Effector memory CD8-positive, alpha-beta T cell (primary cell): ENCODE measurements around the gene SPDYE6.
A peak's percentile ranks its signal among the peaks of the same experiment; 100 is the strongest.
"Not testable (repeated sequence)": the region's sequence is repeated elsewhere in the genome, so short reads cannot be mapped to it uniquely, and the experiment has no call there.

Experiments used
- ATAC-seq: fragments of 150-1000 bp; cut with Tn5 transposase; replicated peaks from 2 replicates; pipeline ENCODE4 v1.10.0; 2021; ENCODE audit warnings: mild to moderate bottlenecking, moderate library complexity
- DNase-seq, 3 experiments: peaks; one replicate each; pipeline ENCODE4 v3.0.0; 2021
- H3K27ac Mint-ChIP-seq, 2 donors: one replicate each; pipeline ENCODE4 v1.8.0; 2022; ENCODE audit warnings: mild to moderate bottlenecking in 2 of 2, mixed read lengths in 2 of 2, moderate library complexity in 2 of 2
- H3K27me3 Mint-ChIP-seq, 2 donors: one replicate each; pipeline ENCODE4 v1.8.0; 2022; ENCODE audit warnings: mixed read lengths in 2 of 2
- H3K36me3 Mint-ChIP-seq: one replicate; pipeline ENCODE4 v1.8.0; 2022; ENCODE audit warnings: mild to moderate bottlenecking, moderate library complexity, mixed read lengths; ENCODE audit not compliant: insufficient read depth
- H3K4me1 Mint-ChIP-seq, 2 donors: one replicate each; pipeline ENCODE4 v1.8.0; 2022; ENCODE audit warnings: low read depth in 2 of 2, mixed read lengths in 2 of 2
- H3K4me3 Mint-ChIP-seq, 2 donors: one replicate each; pipeline ENCODE4 v1.8.0; 2022; ENCODE audit warnings: mild to moderate bottlenecking in 2 of 2, mixed read lengths in 2 of 2, moderate library complexity in 2 of 2
- H3K9me3 Mint-ChIP-seq, 2 donors: one replicate each; pipeline ENCODE4 v1.8.0; 2022; ENCODE audit warnings: mixed read lengths in 2 of 2

SPDYE6 gene

DNA sequence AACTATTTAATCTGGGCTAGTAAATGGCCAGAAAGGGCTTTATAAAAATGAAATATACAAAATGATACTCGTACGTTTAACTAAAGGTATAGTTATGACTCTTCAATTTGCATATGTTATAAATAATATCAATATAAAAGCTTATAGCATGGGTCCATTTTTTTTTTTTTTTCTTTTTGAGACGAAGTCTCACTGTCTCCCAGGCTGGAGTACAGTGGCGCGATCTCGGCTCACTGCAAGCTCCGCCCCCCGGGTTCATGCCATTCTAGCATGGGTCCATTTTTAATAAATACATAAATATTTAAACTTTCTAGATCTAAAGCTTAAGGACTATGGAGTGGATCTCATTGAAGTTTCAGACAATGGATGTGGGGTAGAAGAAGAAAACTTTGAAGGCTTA is 19.2 kb downstream of the SPDYE6 start:
- H3K27ac Mint-ChIP-seq, ATAC-seq: not testable (repeated sequence)

DNA sequence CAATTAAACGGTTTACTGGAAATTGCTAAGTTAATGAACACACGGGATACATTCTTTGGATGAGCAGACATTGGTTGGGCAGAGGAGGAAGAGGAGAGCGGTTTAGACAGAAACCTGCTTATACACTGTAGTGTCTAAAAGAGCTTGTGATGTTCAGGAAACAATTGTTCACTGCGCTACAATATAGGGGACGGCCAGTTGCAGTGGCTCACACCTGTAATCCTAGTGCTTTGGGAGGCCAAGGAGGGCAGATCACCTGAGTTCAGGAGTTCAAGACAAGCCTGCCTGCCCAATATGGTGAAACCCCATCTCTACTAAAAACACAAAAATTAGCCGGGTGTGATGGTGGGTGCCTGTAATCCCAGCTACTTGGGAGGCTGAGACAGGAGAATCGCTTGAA is 20.7 kb downstream of the SPDYE6 start:
- H3K4me1 Mint-ChIP-seq, H3K9me3 Mint-ChIP-seq, ATAC-seq, DNase-seq, H3K36me3 Mint-ChIP-seq, H3K27ac Mint-ChIP-seq, H3K4me3 Mint-ChIP-seq: not testable (repeated sequence)
- peaks cover 6 to 19% of the 10 kb centered on the region in 2 donors for H3K27me3 Mint-ChIP-seq

More for the DNA sequence above, 19.2 kb downstream of the SPDYE6 start:
- H3K27me3 Mint-ChIP-seq = peaks cover 6 to 12% of the 10 kb centered on the region in 2 donors
- not testable (repeated sequence) for H3K4me1 Mint-ChIP-seq, H3K36me3 Mint-ChIP-seq, H3K4me3 Mint-ChIP-seq, DNase-seq, H3K9me3 Mint-ChIP-seq

DNA sequence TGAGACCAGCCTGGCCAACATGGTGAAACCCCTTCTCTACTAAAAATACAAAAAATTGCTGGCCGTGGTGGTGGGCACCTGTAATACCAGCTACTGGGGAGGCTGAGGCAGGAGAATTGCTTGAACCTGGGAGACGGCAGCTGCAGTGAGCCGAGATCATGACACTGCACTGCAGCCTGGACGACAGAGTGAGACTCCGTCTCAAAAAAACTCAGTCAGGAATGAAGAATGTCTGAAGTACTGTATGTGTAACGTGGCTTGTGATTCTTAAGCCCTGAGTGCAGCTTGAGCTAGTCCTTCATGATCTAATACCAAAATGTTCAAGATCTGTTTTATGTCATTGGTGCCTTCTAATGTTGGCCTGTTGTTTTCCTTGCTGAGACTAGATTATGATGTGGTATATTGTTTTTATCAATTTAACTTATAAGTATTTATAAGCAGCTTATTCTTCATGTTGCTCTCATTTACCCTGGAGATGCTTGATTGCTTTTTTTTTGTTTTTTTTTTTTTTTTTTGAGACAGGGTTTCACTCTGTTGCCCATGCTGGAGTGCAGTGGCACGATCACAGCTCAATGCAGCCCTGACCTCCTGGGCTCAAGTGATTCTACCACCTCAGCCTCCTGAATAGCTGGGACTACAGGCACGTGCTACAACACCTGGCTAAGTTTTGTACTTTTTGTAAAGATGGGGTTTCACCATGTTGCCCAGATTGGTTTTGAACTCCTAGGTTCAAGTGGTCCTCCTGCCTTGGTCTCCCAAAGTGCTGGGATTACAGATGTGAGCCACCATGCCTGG is 25.4 kb downstream of the SPDYE6 start:
- H3K27ac Mint-ChIP-seq, H3K4me1 Mint-ChIP-seq: not testable (repeated sequence)

DNA sequence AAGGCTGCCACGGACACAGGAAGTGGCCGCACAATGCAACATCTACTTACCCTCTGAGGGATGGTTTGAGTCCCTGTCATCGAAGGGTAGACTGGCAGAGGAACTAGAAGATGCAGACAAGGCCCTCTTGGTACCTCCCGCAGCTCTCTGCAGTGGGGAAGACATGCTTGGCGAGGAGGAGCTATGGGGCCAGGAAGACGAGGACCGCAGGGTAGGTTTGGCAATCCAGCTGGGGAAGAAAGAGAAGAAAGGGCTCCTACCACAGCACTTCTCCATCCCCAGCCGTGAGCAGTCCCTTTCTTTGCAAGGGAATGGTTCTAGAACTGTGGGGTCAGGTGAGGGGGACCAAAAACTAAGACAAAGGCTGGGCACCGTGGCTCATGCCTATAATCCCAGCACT is 26.9 kb downstream of the SPDYE6 start:
- H3K9me3 Mint-ChIP-seq, ATAC-seq, H3K4me1 Mint-ChIP-seq, DNase-seq, H3K36me3 Mint-ChIP-seq: not testable (repeated sequence)
- peaks cover 12 to 47% of the 10 kb centered on the region in 2 donors for H3K27me3 Mint-ChIP-seq
- H3K27ac Mint-ChIP-seq = peak overlapping the region; percentile 77 to 96
- H3K4me3 Mint-ChIP-seq = peak overlapping the region in 1 of 2 donors; percentile 65

More for the DNA sequence above, 25.4 kb downstream of the SPDYE6 start:
- peaks cover 12 to 44% of the 10 kb centered on the region in 2 donors for H3K27me3 Mint-ChIP-seq
- H3K9me3 Mint-ChIP-seq, H3K4me3 Mint-ChIP-seq, DNase-seq, ATAC-seq, H3K36me3 Mint-ChIP-seq: not testable (repeated sequence)

DNA sequence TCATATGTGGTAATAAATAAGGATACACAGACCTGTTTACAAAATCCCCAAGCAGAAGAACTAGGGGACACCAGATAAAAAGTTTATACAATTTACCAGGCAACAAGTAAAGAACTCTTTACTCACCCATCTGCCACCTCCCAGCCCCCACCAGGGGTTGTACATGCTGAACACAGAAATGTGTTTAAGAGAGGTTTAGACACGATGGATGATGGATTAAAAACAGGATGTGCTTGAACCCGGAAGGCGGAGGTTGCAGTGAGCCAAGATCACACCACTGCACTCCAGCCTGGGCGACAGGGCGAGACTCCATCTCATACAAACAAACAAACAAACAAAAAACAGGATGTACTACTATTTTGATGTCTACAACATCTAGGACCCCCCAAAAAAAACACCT is 27.4 kb downstream of the SPDYE6 start:
- ATAC-seq = peak; percentile 42
- peak overlapping the region; percentile 77 to 96 for H3K27ac Mint-ChIP-seq
- H3K4me3 Mint-ChIP-seq = peak overlapping the region in 1 of 2 donors; percentile 65

DNA sequence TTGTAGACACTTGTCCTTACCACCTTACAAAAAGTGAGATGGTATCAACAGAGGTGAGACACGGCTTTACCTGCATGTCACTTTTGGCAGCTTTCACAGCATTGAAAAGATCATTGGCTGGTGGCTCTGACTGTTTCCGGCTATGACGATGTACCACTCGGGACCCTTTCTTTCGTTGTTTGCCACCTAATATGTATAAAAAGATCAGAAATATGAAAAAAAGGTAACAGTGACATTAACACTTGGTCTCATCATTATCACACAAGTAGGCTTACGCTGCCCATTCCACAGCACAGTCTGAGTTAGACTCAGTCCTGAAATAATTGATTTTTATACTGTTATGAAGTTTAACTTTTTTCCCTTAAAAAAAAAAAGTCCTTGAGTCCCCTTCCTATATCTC is 29.1 kb downstream of the SPDYE6 start:
- H3K4me1 Mint-ChIP-seq, DNase-seq, ATAC-seq, H3K27ac Mint-ChIP-seq, H3K9me3 Mint-ChIP-seq, H3K36me3 Mint-ChIP-seq: not testable (repeated sequence)
- H3K27me3 Mint-ChIP-seq = peaks cover 13 to 55% of the 10 kb centered on the region in 2 donors
- H3K4me3 Mint-ChIP-seq = peak overlapping the region in 1 of 2 donors; percentile 66

More for the DNA sequence above, 27.4 kb downstream of the SPDYE6 start:
- DNase-seq, H3K36me3 Mint-ChIP-seq, H3K4me1 Mint-ChIP-seq, H3K9me3 Mint-ChIP-seq: not testable (repeated sequence)
- H3K27me3 Mint-ChIP-seq = peaks cover 12 to 52% of the 10 kb centered on the region in 2 donors

DNA sequence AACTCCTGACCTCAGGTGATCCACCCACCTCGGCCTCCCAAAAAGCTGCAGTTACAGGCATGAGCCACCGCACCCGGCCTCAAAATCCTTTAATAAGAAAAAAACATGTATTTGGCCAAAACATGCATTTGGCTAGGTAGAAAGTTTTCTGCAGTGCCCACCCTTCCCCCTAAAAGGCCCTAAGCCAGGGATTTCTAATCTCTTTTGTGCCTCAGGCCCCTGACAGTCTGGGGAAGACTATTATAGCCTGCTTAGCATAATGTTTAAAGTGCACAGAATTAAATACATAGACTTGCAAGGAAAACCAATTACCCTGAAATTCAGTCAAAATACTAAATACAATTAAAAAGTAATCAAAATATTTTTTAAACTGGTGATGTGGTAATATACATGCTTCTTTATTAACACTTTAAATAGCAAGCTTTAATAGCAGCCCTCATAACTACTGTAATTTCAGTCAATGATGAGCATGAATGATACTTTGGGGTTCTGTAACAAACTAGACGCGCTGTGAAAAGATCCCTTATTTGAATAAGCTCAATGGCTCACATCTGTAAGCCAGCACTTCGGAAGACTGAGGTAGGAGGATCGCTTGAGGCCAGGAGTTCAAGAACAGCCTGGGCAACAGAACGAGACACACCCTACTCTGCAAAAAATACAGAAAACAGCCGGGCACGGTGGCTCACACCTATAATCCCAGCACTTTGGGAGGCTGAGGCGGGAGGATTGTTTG is 29.9 kb downstream of the SPDYE6 start:
- Mint-ChIP-seq H3K4me3 (no peak overlapping the region), H3K4me1 (peaks cover 4 to 6% of the 10 kb centered on the region in 2 donors), H3K27ac (no peak overlapping the region), H3K36me3 (peaks cover 3% of the 10 kb centered on the region), H3K9me3 (no peaks in the 10 kb centered on the region), H3K27me3 (peaks cover 13 to 55% of the 10 kb centered on the region in 2 donors)
- ATAC-seq (no peak), DNase-seq (no peak)

DNA sequence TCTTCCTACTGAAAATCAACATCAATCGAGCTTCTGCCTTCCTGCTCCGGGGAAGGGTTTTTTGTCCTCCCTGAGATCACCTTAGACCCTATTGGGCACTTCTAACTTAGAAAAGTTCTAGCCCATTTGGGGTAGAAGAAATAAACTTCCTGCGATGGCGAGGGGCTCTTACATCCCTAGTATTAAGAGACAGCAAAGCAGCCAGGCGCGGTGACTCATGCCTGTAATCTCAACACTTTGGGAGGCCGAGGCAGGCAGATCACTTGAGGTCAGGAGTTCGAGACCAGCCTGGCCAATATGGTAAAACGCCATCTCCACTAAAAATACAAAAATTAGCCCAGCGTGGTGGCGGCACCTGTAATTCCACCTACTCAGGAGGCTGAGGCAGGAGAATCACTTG is 31.1 kb downstream of the SPDYE6 start:
- not testable (repeated sequence) for DNase-seq, H3K4me1 Mint-ChIP-seq, ATAC-seq, H3K9me3 Mint-ChIP-seq, H3K27ac Mint-ChIP-seq, H3K4me3 Mint-ChIP-seq, H3K36me3 Mint-ChIP-seq
- peaks cover 13 to 62% of the 10 kb centered on the region in 2 donors for H3K27me3 Mint-ChIP-seq

DNA sequence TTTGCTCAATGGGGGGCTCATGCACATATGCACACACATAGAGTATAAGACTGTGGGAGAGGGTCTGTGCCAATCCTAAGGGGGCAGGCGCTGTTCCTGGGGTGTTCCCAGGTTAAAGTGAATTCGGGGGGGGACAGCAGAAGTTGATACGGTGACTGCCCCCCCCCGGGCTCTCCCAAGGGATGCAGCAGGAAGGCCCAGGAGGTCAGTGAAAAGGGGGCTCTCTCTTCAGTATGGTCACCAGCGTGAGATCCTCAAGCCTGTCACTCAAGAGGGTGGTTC is 32.4 kb downstream of the SPDYE6 start:
- Mint-ChIP-seq H3K27ac (no peak overlapping the region), H3K9me3 (no peaks in the 10 kb centered on the region), H3K4me3 (no peak overlapping the region), H3K27me3 (peaks cover 13 to 58% of the 10 kb centered on the region in 2 donors), H3K4me1 (peaks cover under 1 to 4% of the 10 kb centered on the region in 2 donors), H3K36me3 (no peaks in the 10 kb centered on the region)
- no peak for DNase-seq
- ATAC-seq = no peak

DNA sequence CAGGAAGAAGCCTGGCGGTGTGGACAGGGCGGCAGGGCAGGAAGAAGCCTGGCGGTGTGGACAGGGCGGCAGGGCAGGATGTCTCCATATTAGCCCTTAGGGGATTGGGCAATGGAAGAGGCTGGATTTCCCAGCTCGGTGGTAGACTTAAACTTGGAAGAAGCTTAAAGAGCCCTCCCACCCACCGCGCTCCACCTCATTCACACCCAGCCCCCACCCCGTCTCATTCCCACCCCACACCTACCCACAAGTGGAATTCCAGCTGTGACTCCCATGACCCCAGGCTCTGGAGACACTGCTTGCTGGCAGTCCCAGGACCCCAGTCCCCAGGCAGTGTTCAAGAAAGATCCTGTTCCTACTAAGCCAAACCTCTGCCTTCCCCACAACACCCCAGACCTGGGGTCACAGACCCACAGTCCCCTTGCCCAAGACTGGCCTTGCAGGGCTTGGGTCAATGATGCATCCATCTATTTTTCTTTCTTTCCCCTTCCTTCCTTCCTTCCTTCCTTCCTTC is 34.0 kb downstream of the SPDYE6 start:
- H3K27ac Mint-ChIP-seq = peak overlapping the region in 1 of 2 donors; percentile 5
- H3K36me3 Mint-ChIP-seq = peaks cover 2% of the 10 kb centered on the region
- ATAC-seq = no peak
- DNase-seq = no peak
- peak overlapping the region; percentile 13 to 48 for H3K4me3 Mint-ChIP-seq
- H3K4me1 Mint-ChIP-seq = peaks cover 0 to 4% of the 10 kb centered on the region in 2 donors
- peaks cover 6 to 43% of the 10 kb centered on the region in 2 donors for H3K27me3 Mint-ChIP-seq
- no peaks in the 10 kb centered on the region for H3K9me3 Mint-ChIP-seq

DNA sequence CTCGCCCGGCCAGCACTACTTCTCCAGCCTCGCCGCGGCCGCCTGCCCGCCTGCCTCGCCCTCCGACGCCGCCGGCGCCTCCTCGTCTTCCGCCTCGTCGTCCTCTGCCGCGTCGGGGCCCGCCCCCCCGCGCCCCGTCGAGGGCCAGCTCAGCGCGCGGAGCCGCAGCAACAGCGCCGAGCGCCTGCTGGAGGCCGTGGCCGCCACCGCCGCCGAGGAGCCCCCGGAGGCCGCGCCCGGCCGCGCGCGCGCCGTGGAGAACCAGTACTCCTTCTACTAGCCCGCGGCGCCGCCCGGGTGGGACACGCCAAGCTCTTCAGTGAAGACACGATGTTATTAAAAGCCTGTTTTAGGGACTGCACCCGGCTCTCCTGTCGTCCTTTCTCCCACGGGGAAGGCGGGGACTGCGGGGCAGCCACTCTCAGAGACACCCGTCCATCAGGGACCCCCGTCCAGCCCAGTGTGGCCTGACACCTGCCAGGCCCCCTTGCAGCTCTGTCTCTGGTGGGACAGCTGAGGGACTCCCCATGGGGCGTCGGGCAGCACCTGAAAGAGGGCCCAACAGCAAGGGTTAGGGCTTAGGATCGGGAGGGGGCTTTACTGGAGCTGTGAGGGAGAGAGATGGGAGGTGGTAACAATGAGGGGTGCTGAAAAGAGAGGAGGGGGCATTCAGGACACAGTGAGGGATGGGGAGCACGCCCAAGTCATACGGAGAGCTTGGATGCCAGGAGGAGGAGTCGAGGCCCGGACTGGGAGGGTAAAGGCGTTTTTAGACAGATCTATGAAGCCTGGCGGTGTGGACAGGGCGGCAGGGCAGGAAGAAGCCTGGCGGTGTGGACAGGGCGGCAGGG is 34.7 kb downstream of the SPDYE6 start:
- peak in 1 of 3 experiments; percentile 4 for DNase-seq
- H3K4me3 Mint-ChIP-seq = peak overlapping the region; percentile 21 to 48
- H3K4me1 Mint-ChIP-seq = peaks cover 0 to 4% of the 10 kb centered on the region in 2 donors
- no peak overlapping the region for H3K27ac Mint-ChIP-seq
- H3K36me3 Mint-ChIP-seq = peaks cover 4% of the 10 kb centered on the region
- peaks cover 6 to 38% of the 10 kb centered on the region in 2 donors for H3K27me3 Mint-ChIP-seq
- ATAC-seq = peak; percentile 74
- no peaks in the 10 kb centered on the region for H3K9me3 Mint-ChIP-seq

DNA sequence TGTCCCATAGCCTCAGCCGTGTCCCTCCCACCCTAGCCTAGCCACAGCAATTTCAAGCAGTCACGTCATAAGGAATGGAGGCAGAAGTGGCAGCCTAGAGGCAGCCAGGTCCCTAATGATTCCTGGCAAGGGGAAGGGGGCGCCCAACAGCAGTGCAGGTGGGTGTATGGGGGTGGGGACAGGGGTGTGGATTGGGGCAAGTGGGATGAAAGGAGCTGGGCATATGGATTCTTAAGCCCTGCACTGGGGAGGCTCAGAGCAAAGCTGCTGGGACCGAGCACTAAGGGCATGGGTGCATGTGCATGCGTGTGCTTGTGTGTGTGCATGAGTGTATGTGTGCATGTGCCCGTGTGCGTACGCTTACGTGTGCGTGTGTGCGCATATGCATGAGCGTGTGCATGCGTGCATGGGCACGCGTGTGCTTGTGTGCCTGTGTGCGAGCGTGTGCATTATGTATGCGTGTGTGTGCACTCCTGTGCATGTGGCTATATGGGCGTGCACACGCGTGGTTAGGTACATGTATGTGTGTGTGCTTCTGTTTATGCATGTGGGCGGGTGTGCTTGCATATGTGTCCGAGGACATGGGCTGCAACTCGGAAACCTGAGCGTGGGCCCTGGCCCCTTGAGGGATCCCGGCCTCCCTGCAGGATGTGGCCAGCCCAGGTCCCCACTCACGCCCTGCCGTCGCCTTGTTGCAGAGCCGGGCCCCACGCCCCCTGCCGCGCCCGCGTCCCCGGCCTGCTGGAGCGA is 35.5 kb downstream of the SPDYE6 start:
- Mint-ChIP-seq H3K4me3 (no peak overlapping the region), H3K27me3 (peaks cover 6 to 38% of the 10 kb centered on the region in 2 donors), H3K9me3 (no peaks in the 10 kb centered on the region), H3K4me1 (peaks cover 0 to 4% of the 10 kb centered on the region in 2 donors), H3K36me3 (peaks cover 4% of the 10 kb centered on the region), H3K27ac (no peak overlapping the region)
- DNase-seq (no peak), ATAC-seq (no peak)
